Central memory CD4-positive, alpha-beta T cell (primary cell): Measurements from ENCODE around the gene HLA-DMA.
"Not testable (repeated sequence)": the region's sequence is repeated elsewhere in the genome, so short reads cannot be mapped to it uniquely, and the experiment has no call there.

ENCODE experiments used
- DNase-seq: peaks from one replicate; pipeline ENCODE4 v3.0.0; 2022

HLA-DMA gene

DNA sequence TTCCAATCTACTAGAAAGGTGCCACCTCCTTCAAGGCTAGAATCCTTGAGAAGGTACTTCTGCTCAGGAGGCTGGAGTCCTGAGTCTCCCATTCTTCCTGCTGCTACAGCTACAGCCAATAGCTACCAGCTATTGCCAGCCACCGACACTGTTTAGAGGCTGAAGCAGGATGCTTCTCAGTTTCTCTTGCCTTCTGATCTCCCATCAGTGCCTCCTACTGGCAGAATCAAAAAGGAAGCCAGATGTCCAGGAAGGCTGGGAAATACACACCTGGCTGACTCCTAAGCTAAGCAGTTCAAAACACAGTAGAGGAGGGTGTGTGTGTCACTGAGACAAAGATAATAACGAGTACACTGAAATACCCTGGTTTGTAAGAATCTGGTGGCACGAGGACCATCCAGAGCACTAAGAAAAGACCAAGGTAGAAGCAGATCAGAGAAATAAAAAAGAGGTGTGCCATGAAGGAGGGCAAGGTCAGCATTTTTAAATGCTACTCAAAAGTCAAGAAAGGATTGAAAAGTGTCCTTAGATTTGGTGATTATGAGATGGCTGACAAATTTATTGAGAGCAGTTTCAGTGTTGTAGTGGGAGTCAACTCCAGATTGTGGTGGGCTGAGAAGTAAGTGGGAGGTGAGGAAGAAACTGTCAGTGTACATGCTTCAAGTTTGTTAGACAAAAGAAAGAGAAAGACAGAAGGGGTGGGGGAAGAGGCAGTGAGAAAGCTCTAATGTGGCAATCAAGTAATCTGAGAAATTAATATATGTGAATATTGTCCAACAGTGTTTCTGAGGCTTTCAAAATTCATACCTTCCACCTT is 2.3 kb upstream of the HLA-DMA start:
- DNase-seq, result peak; percentile 32

DNA sequence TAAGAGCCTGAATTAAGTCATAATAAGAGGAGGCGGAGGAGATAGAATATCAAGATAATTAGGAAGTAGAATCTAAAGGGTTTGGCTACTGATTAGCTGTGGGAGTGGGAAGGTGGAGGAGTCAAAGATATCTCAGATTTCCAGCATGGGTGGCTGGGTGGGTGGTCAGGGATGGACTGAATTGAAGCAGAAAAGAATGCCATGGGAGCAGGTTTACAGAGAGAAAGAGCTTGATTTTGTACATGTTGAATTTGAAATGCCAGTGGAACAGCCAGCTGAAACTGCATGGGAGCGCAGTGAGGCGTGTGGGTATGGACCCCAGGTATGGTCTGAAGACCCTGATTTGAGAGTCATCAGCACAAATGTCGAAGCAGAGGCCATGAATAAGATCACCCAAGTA is 1.4 kb upstream of the HLA-DMA start:
- no peak for DNase-seq

DNA sequence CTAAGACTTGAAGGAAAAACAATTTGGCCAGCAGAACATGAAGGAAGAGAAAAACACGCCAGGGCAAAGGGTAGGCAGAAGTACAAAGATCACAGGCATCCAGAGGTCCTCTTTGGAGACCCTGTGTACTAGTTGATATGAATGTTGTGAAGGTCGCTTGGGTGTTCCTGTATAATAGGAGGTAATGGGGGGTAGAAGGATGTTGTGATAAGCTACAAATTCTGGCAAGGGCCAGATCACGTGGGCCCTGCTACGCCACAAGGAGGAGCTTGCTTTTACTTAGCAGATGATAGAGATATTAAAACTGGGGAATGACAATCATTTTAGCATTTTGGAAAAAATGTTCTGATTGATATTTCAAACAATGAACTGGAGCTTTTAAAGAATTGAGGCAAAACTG is 878 bp upstream of the HLA-DMA start:
- no peak for DNase-seq

DNA sequence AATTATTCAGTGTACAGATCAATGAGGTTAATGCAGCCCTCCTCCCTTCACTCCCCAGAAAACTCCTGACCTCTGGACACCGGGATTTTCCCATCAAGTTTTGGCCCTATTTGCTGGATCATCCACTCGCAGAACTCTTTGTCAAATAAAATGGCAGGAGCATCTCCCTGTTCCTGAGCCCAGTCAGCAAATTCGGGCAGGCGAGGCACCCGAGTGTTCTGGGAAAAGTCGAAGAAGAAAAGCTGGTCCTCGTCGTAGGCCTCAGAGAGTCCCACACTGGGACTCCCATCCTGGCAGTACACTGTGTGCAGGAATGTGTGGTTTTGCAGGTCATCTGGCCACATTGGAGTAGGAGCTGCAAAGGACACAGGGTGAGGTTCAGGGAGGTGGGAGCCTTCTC is 2.4 kb downstream of the HLA-DMA start:
- no peak for DNase-seq

DNA sequence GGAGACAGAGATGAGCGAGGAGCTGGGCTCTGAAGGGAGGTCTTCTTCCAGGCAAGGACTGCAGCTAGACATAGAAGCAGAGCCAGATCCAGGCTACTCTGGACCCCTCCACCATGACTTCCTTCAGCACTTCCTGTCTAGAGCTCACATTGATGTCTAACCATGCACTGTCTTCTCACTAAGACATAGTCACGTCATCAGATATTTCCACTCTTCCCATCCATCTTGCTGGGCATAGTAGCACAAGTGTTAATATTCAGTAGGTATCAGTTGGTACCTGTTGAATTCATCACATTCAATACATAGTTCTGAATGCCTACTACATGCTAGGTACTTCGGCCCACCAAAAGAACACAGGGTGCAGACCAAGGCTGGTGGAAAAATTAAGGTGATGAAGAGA is 2.9 kb downstream of the HLA-DMA start:
- no peak for DNase-seq

DNA sequence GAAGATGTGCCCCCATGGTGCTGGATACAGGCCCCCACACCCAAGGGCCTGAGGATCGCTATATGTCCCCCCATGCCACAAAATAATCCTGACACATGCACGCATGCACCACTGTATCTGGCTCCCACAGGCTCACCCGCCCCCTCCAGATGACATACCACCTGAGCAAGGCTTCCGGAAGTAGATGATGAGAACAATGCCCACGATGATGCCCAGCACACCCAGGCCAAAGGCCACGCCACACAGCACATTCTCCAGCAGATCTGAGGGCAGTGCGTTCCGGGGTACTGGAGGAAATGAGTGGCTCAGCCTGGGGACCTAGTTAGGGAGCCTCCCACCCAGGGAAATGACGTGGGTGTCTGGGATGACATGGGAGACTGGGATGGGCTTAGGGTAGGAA is 3.8 kb downstream of the HLA-DMA start:
- DNase-seq, result no peak

DNA sequence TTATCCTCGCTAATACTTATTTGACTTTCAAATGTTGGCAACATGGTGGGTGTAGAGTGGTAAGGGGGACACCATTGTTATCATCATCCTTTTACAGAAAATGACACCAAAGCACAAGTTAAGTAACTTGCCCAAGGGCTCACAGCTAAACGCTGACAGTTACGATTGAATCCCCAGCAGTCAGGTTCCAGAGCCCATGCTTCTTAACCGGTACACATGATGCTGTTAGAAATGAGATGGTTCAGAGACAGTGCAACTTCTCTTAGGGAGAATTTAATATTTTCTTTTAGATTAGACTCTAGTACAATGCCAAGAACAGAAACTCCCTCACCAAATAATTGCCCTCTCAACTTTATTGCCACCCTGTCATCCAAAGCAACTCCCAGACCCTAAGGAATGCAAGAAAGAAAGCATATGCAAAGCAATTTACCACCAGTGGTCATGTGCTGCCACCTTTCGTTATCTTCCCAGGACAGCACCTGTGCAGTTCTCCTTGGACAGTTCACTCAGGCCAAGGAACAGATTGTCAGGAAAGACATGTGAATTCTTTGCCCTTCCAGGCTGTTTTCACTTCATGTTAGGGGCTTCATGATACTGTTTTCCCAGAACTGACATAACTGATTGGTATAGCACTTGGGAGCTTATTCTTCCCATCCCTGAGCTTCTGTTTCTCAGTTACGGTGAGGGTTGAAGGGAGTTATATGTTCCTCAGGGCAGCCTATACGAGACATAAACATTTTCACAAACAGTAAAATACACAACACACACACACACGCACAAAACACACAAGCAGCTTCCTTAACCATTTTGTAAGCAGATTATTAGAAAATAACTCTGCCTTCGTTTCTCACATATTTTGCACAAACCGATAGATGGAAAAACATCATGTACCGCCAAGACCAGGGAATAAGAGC is 5.1 kb downstream of the HLA-DMA start:
- DNase-seq, result peak; percentile 32

DNA sequence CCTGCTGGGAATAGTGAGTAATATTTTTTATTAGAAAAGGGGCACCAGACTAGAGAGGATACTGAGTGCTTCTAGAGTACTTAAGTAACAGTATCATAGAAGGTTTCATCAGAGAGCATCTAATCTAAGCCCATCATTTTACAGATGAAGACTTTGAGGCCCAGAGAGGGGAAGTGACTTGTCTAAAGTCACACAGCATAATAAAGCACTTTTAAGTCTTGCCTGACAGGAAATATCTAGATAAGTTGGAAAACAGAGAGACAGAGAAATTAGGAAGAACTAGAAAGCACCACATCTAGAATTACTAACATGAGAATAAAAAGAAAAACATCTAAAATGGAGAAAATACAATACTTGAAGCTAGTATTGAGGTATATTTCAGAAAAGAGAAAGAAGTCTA is 6.0 kb downstream of the HLA-DMA start:
- no peak for DNase-seq

DNA sequence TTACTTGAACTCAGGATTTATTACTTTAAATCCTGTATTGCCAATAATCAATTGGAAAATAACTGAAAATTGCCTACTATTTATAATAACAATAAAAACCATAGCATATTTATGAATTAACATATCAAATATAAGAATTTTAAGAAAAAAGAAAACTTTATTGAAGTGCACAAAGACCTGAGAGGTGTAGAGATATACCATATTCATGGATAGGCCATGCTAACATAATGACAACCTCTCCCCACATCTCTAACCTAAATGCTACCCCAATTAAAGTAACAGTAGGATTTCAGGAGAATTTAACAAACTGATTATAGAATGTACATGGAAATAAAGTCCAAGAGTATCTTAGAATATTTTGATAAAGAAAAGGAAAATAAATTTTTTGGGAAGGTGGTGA is 6.9 kb downstream of the HLA-DMA start:
- no peak for DNase-seq

DNA sequence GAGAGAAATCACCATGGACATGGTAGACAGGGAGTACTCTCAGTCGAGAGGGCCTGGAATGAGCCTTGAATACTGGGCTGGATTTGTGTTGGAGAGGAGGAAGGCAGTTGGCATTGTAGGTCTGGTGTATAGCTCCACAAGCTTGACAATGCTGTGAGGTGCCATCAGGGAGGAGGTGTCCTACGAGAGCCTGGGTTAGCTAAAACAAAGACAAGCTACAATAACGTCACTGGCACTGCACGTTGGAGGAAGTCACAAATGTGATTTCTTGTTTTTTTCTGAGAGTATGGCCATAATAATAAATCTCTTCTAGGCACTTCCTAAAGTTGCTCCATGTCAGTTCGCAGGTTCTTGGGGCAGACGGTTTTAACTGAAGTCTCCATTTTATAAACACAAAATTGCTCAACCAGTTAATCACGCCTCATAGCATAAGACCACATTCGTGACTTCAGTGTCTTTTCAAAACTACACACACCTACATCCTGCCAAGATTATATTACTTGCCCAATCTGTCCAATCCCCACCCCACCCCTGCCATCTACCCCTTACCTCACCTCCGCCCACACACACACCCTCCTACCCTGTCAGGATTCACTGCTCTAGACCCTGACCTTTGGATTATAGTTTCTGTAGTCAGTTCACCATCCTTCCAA is 7.7 kb downstream of the HLA-DMA start:
- no peak for DNase-seq

DNA sequence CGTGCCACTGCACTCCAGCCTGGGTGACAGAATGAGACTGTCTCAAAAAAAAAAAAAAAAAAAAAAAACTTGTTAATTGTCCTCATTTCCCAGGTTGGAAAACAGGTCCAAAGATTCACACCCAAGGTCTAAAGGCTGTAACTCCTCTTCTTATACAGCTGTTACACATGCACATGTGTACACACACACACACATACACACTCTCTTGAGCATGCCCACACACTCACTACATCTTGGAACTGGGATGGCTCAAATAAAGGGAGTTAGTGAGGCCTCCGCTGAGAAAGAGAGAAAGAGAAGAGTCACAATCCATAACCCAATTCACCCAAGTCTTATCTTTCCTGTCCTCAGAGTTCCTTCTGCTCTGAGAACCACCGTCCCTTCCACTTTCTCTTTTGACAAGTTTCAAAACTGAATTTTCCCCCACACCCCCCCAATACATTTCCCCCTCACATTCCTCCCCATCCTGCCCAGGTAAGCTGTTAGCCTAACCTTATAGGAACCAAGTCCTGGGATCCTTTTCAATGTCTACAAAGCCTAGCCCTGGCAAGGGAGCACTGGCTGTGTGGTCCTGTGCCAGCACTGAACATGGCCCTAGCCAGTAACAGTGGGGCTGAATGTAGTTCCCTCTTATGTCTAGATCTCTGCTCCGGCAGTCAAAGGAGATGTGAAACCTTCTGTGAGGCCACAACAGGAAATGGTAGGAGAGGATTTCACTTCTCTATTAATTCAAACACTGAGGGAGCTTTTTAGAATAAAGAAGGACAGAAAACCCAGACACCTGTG is 8.8 kb downstream of the HLA-DMA start:
- peak; percentile 41 for DNase-seq

DNA sequence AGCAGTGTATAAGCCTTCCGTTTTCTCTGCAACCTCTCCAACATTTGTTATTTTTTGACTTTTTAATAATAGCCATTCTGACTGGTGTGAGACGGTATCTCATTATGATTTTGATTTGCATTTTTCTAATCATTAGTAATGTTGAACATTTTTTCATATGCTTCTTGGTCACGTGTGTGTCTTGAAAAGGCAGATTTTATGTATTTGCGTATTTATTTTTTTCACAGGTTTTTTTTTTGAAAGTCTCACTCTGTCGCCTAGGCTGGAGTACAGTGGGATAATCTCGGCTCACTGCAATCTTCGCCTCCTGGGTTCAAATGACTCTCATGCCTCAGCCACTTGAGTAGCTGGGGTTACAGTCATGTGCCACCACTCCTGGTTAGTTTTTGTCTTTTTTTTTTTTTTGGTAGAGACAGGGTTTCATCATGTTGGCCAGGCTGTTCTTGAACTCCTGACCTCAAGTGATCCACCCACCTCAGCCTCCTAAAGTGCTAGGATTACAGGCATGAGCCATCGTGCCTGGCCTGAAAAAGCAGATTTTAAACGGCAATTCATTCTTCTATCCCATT is 10.3 kb downstream of the HLA-DMA start:
- not testable (repeated sequence) for DNase-seq

DNA sequence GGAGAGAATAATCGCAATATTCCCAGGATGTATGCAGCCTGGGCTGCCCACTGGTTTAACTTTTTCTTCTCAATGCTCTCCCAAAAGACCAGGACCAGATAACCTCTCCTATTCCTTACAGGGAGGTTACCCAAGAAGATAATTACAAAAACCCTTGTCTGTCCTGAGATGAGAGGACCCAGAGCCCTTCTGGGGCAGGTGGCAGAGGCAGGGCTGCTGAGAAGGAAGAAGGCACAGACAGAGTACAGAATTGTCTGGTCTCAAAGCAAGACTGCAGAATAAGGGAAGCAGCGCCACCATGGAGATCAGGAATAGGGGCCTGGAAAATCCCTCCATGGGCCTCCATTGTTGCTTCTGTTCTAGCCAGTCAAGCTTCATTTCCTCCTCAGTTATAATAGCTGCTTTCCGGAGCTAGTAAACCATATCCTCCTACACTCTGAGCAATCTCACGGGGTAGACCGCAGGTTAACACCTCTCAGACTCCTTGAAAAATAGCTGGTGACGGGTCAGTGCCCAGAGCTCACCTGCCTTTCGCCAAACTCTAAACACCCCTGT is 11.6 kb downstream of the HLA-DMA start:
- DNase-seq, result peak; percentile 59

DNA sequence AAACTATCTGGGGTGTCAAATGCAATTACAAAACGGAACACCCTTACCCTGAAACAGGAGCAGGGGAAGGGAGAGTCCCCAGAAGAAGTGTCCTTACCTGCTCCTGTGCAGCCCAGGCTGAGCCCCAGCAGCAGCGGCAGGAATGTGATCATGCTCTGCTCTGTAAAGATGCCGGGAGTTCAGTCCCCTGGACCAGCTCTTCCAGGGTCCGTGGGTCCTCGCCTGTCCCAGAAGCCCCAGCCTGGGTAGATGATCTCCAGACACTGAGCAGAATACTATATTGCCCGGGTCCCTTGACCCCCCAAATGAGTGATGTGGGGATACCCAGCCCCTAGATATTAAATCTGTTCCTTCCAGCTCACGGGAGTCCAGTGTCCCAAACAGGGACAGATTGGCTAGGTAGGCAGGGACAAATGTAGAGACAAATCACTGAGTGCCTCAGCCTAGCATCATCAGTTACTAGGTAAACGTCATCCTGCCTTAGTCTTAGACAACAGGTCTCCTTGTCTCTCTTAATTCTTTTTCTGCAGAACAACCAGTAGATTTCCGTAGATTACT is 12.2 kb downstream of the HLA-DMA start, which contains the start of gene HLA-DMB:
Gene HLA-DMB (minus strand): TSS at position 373 of the 558 bp plus-strand sequence. CDS start 221 bp downstream, at position 152.
- peak; percentile 67 for DNase-seq

DNA sequence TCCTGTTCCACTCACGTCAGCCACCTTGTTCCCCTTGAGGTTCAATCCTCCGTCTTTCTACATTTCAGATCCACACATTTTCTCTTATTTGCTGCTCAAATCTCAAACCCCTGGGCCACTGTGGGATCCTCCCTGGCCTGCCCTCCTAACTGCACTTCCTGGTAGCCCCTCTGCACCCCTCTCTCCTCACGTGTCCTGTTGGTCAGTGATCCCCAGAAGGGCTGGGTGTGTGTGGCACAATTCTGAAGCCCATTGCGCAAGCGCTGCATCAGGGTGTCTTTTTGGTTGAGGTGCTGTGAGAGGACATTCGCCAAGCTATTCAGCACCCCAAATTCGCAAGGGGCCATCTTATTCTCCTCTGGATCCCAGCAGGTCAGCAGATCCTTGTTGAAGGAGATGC is 14.4 kb downstream of the HLA-DMA start:
- DNase-seq, result no peak

DNA sequence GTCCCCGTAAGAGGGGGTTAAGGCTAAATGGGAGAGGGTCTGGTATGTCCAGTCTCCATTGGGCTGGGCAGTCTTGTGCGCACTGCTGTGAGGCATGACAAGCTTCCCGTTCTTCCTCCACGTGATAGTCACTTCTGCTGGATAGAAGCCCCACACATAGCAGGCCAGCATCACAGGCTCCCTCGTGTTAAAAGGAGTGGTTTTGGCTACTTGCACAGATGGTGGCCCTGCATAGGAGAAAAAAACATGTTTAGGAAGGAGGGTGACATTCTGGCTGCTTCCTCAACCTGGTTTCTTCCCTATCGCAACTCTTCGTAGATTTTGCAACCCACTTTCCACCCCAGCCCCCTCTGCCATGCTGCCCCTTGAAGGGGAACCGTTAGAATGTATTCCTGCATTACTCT is 15.7 kb downstream of the HLA-DMA start:
- no peak for DNase-seq

DNA sequence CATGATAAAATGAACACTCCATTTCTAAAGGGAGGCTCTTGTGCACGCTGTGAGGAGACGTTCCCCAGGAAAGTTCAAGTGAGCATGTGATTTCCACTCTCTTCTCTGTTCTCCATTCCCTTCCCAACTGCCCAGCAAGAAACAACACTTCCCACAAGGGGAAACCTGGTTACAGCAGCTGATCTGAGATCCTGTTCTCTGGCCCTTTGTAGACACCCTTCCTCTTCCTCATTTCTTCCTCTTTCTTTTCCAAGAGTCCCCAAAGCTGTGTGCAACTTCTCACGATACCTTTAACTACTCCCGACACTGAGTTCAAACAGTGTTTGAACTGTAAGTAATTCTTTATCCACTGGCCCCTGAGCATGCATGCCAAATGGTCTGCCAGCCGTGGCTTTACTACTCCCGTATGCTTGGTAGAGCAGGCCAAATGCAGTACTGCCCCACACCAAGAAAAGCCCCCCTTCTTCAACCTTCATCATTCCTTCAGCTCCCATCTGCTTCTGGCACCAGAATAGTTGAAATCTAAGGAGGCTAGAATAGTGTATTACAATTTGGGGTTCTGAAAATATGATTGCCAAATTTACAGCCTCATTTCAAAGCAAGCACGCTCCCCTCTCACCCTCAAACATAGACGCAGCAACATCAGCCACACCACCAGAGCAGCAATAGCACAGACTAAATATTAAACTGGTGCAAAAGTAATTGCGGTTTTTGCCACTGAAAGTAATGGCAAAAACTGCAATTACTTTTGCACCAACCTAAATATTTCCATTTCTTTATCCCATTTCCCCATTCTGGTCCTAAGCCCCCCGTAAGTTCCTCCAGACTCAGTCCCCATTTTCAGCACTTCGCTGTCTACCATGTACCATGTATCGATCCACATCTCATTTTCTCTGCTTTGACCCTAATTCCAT is 16.4 kb downstream of the HLA-DMA start:
- no peak for DNase-seq

DNA sequence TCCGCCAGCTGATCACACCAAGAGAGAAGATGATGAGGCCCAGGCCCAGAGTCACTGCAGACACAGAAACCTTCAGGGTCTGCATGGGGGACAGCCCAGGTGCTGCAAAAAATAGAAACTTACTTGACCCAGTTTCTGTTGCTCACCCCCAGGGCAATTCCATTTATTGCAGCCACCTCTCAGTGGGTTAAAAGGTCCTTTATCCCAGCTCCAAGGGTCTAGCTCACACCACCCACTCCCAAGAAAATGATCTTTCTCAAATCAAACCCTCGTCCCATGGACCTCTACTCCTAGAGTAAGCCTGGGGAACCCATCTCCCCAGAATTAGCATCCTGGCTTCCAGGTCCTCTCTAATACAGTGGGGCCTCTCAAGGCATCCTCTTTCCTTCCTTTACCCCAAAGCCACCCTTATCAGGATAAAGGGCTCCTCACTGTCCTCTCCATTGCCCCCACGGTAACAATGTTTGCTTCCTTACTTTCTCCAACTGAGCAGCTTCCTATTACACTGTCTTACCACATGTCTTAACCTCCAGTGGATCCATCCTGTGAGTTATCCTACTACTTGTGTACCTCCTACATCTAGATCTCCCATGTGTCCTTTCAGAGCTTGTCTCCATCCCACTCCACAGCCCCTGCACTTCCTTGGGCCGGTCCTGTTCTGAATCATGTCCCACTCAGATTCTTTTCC is 17.2 kb downstream of the HLA-DMA start:
- no peak for DNase-seq

DNA sequence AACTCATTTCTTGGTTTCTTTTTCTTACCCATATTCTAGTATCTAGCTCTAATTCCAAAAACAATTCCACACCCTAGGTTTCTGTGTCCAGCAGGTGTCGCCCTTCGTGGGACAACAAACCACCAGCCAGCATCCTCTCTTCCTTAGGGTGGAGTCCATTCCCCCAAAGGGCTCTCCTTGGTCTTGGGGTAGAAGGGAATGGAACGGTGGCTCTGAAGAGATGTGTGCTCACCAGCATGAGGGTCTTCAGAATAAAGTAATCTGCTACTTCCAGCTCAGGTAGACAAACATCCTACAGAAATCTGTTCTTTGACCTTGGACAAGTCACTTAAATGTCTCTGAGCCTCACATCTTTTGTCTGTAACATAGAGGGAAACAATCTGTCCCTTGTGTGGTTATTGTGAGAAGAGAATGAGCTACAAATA is 19.2 kb downstream of the HLA-DMA start:
- peak; percentile 65 for DNase-seq
